GM12892 (cell line): ENCODE measurements around the gene ZNF652.

Source experiments
- POLR2A ChIP-seq: IDR thresholded peaks from 2 replicates; pipeline ENCODE4 v1.6.1; 2011; ENCODE audit warnings: low read depth, low read length, control low read depth
- POLR2AphosphoS5 ChIP-seq: IDR thresholded peaks from 2 replicates; pipeline ENCODE4 v1.6.1; 2011; ENCODE audit warnings: low read depth, low read length, control low read depth

GRCh38 chr17:49316889-49317675, 45.0 kb downstream of the ZNF652 start:
- TF ChIP-seq POLR2AphosphoS5 (no peak), POLR2A (no peak)
